H9 (cell line): ENCODE results near the gene GUCY1A1. TPM values are rescaled to one million over a fixed set of nuclear protein-coding genes. Genes with fewer than 3 reads are reported as not detected.
A peak's percentile ranks its signal among the peaks of the same experiment; 100 is the strongest.

Source experiments
- DNase-seq: peaks from one replicate; pipeline ENCODE4 v3.0.0-alpha.2; 2017
- H2AFZ ChIP-seq: one replicate; pipeline ENCODE4 v1.6.1; 2013; ENCODE audit warnings: mild to moderate bottlenecking, low read length, control low read depth, moderate library complexity
- H2AK5ac ChIP-seq: 2 replicates; pipeline ENCODE4 v1.6.1; 2013; ENCODE audit warnings: low read length, control low read depth, mixed read lengths; ENCODE audit not compliant: insufficient read length
- H2BK120ac ChIP-seq: one replicate; pipeline ENCODE4 v1.6.1; 2013; ENCODE audit warnings: low read depth, mild to moderate bottlenecking, low read length, control low read depth, inconsistent platforms; ENCODE audit not compliant: poor library complexity, severe bottlenecking
- H2BK12ac ChIP-seq: 2 replicates; pipeline ENCODE4 v1.6.1; 2013; ENCODE audit warnings: low read length, control low read depth, mixed read lengths, low read depth; ENCODE audit not compliant: insufficient read length
- H2BK15ac ChIP-seq: 2 replicates; pipeline ENCODE4 v1.6.1; 2013; ENCODE audit warnings: low read depth, low read length, control low read depth
- H2BK20ac ChIP-seq: one replicate; pipeline ENCODE4 v1.6.1; 2013; ENCODE audit warnings: low read depth, mild to moderate bottlenecking, low read length, control low read depth, inconsistent platforms; ENCODE audit not compliant: poor library complexity, severe bottlenecking
- H2BK5ac ChIP-seq: 2 replicates; pipeline ENCODE4 v1.6.1; 2013; ENCODE audit warnings: low read length, control low read depth, mixed read lengths; ENCODE audit not compliant: insufficient read length
- H3K14ac ChIP-seq: 2 replicates; pipeline ENCODE4 v1.6.1; 2013; ENCODE audit warnings: low read length, control low read depth; ENCODE audit not compliant: insufficient read depth
- H3K18ac ChIP-seq: 2 replicates; pipeline ENCODE4 v1.6.1; 2013; ENCODE audit warnings: low read depth, mild to moderate bottlenecking, mixed read lengths, low read length, control low read depth; ENCODE audit not compliant: insufficient read length
- H3K23ac ChIP-seq: 2 replicates; pipeline ENCODE4 v1.6.1; 2013; ENCODE audit warnings: low read length, control low read depth, mixed read lengths, low read depth; ENCODE audit not compliant: insufficient read length
- H3K23me2 ChIP-seq: 2 replicates; pipeline ENCODE4 v1.6.1; 2013; ENCODE audit warnings: low read depth, mild to moderate bottlenecking, mixed read lengths, low read length, control low read depth; ENCODE audit not compliant: insufficient read length, poor library complexity, severe bottlenecking
- H3K27ac ChIP-seq: 2 replicates; pipeline ENCODE4 v1.5.1; 2013; ENCODE audit warnings: low read length, control low read depth, mixed read lengths, low read depth; ENCODE audit not compliant: insufficient read length
- H3K27me3 ChIP-seq: 2 replicates; pipeline ENCODE4 v1.6.1; 2013; ENCODE audit warnings: low read length, control low read depth, inconsistent platforms; ENCODE audit not compliant: insufficient read depth
- H3K4ac ChIP-seq: 2 replicates; pipeline ENCODE4 v1.6.1; 2013; ENCODE audit warnings: low read depth, mild to moderate bottlenecking, control low read depth, inconsistent platforms, low read length, moderate library complexity
- H3K4me1 ChIP-seq: 2 replicates; pipeline ENCODE4 v1.6.1; 2013; ENCODE audit warnings: low read length, control low read depth, inconsistent platforms; ENCODE audit not compliant: insufficient read depth
- H3K4me2 ChIP-seq: 2 replicates; pipeline ENCODE4 v1.6.1; 2013; ENCODE audit warnings: low read length, control low read depth, mixed read lengths; ENCODE audit not compliant: insufficient read length, insufficient read depth
- H3K56ac ChIP-seq: 2 replicates; pipeline ENCODE4 v1.6.1; 2013; ENCODE audit warnings: low read depth, mild to moderate bottlenecking, mixed read lengths, low read length, control low read depth; ENCODE audit not compliant: insufficient read length
- H3K79me1 ChIP-seq: 2 replicates; pipeline ENCODE4 v1.6.1; 2013; ENCODE audit warnings: low read depth, mild to moderate bottlenecking, moderate library complexity, low read length, control low read depth, inconsistent platforms; ENCODE audit not compliant: insufficient read depth, poor library complexity, severe bottlenecking
- H3K79me2 ChIP-seq: 2 replicates; pipeline ENCODE4 v1.6.1; 2013; ENCODE audit warnings: low read length, control low read depth, inconsistent platforms; ENCODE audit not compliant: insufficient read depth
- H3K9ac ChIP-seq: 2 replicates; pipeline ENCODE4 v1.6.1; 2013; ENCODE audit warnings: low read length, control low read depth, mixed read lengths; ENCODE audit not compliant: insufficient read length; ENCODE audit errors: extremely low read depth
- H3K9me3 ChIP-seq: one replicate; pipeline ENCODE4 v1.6.1; 2013; ENCODE audit warnings: low read depth, low read length, inconsistent platforms; ENCODE audit not compliant: control insufficient read depth
- H3T11ph ChIP-seq: one replicate; pipeline ENCODE4 v1.6.1; 2013; ENCODE audit warnings: mild to moderate bottlenecking, low read length, control low read depth, inconsistent platforms
- H4K20me1 ChIP-seq: one replicate; pipeline ENCODE4 v1.6.1; 2013; ENCODE audit not compliant: control insufficient read depth, insufficient read length, insufficient read depth
- H4K5ac ChIP-seq: 2 replicates; pipeline ENCODE4 v1.6.1; 2013; ENCODE audit warnings: low read depth, mild to moderate bottlenecking, mixed read lengths, low read length, control low read depth; ENCODE audit not compliant: insufficient read length
- H4K8ac ChIP-seq: replicated peaks from 2 replicates; pipeline ENCODE4 v1.6.1; 2013; ENCODE audit warnings: low read length, control low read depth, mixed read lengths, low read depth; ENCODE audit not compliant: insufficient read length
- H4K91ac ChIP-seq: 2 replicates; pipeline ENCODE4 v1.6.1; 2013; ENCODE audit warnings: low read depth, mild to moderate bottlenecking, moderate library complexity, mixed read lengths, low read length, control low read depth; ENCODE audit not compliant: insufficient read length
- H3K27ac Mint-ChIP-seq, 3 experiments: 2 replicates in 2 of 3; 3 replicates in 1 of 3; pipeline ENCODE4 v1.8.0; 2020 to 2021; ENCODE audit warnings: mixed read lengths in 3 of 3, mild to moderate bottlenecking in 1 of 3, moderate library complexity in 1 of 3
- H3K27me3 Mint-ChIP-seq: 2 replicates; pipeline ENCODE4 v1.8.0; 2021; ENCODE audit warnings: low read depth, mild to moderate bottlenecking, moderate library complexity, mixed read lengths
- H3K36me3 Mint-ChIP-seq, 3 experiments: 2 replicates in 2 of 3; 3 replicates in 1 of 3; pipeline ENCODE4 v1.8.0; 2020 to 2021; ENCODE audit warnings: low read depth in 3 of 3, mixed read lengths in 3 of 3; ENCODE audit not compliant: insufficient read depth in 1 of 3
- H3K4me1 Mint-ChIP-seq, 2 experiments: 2 replicates each; pipeline ENCODE4 v1.8.0; 2020; ENCODE audit warnings: mixed read lengths in 2 of 2
- H3K4me3 Mint-ChIP-seq, 2 experiments: 2 replicates in 1 of 2; 3 replicates in 1 of 2; pipeline ENCODE4 v1.8.0; 2020 to 2021; ENCODE audit warnings: mild to moderate bottlenecking in 2 of 2, mixed read lengths in 2 of 2, moderate library complexity in 1 of 2
- H3K9me3 Mint-ChIP-seq, 2 experiments: 2 replicates in 1 of 2; 3 replicates in 1 of 2; pipeline ENCODE4 v1.8.0; 2020; ENCODE audit warnings: mild to moderate bottlenecking in 2 of 2, mixed read lengths in 2 of 2, moderate library complexity in 1 of 2
- WGBS: extraction: QIAGEN DNeasy Blood & Tissue Kit; methylation state at CpG from one replicate; pipeline ENCODE4 v1.1.7; 2013; ENCODE audit warnings: missing lambda C conversion rate, low lambda C conversion rate, mixed read lengths; ENCODE audit not compliant: insufficient read length; ENCODE audit errors: extremely low coverage; 5-methylcytosine and 5-hydroxymethylcytosine counted together
- total RNA-seq: library from RNA; stranded (reverse); gene quantifications from 2 replicates; pipeline ENCODE4 v1.2.1, GENCODE V29; 2021
- TF ChIP-seq, protein P1 (sequence below): fragments of 200-600 bp; sonication (generic); conservative IDR thresholded peaks from 3 replicates; pipeline ENCODE4 v1.8.0; 2021; ENCODE audit warnings: antibody characterized with exemption, mild to moderate bottlenecking

Gene GUCY1A1
- total RNA-seq, 1 experiment from 2014 or later, result not detected

DNA sequence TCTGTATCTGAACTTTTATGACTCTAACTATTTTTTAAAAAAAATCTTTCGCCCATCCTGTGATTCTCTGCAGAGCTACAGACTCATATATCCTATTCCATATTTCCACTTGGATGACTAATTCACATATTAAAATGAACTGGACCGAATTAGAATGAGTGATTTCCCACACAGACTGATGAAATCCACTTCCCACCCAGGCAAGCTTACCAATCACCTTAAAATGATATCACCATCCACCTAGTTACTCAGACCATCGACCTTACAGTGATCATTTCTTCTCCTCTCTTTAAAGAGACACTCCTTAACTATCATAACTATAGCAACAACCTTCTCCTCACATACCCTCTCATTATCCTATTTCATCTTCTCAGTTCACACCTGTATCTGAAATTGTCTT is 58.1 kb downstream of the GUCY1A1 start:
- Histone ChIP-seq H3K23ac (no peak overlapping the region), H3K79me2 (no peaks in the 10 kb centered on the region), H4K20me1 (no peaks in the 10 kb centered on the region), H4K5ac (no peak overlapping the region), H3T11ph (no peak overlapping the region), H2BK12ac (no peak overlapping the region), H2AK5ac (no peak overlapping the region), H4K91ac (no peak overlapping the region), H3K4me1 (no peaks in the 10 kb centered on the region; the same call in 1 of the 2 replicates), H3K56ac (no peak overlapping the region), H2BK120ac (no peak overlapping the region), H3K9me3 (no peaks in the 10 kb centered on the region), H3K79me1 (no peaks in the 10 kb centered on the region), H2BK15ac (no peak overlapping the region), H2BK5ac (no peak overlapping the region), H3K27me3 (no peaks in the 10 kb centered on the region), H2AFZ (no peak overlapping the region), H3K14ac (no peak overlapping the region), H4K8ac (no peak overlapping the region), H3K4ac (no peak overlapping the region), H3K4me2 (no peak overlapping the region), H2BK20ac (no peak overlapping the region), H3K27ac (no peak overlapping the region), H3K9ac (no peak overlapping the region), H3K18ac (no peak overlapping the region), H3K23me2 (no peaks in the 10 kb centered on the region)
- H3K27me3 Mint-ChIP-seq, result peaks cover 3% of the 10 kb centered on the region
- no peak for DNase-seq
- H3K27ac Mint-ChIP-seq, result peak overlapping the region in 1 of 3 experiments; percentile 47; a peak in 2 of 7 replicates
- no peaks in the 10 kb centered on the region for H3K36me3 Mint-ChIP-seq
- WGBS, result no CpG with 5 or more reads among the region's 3 CpGs
- H3K4me1 Mint-ChIP-seq, result peaks cover 4 to 13% of the 10 kb centered on the region in 2 experiments
- TF ChIP-seq, protein P1, sequence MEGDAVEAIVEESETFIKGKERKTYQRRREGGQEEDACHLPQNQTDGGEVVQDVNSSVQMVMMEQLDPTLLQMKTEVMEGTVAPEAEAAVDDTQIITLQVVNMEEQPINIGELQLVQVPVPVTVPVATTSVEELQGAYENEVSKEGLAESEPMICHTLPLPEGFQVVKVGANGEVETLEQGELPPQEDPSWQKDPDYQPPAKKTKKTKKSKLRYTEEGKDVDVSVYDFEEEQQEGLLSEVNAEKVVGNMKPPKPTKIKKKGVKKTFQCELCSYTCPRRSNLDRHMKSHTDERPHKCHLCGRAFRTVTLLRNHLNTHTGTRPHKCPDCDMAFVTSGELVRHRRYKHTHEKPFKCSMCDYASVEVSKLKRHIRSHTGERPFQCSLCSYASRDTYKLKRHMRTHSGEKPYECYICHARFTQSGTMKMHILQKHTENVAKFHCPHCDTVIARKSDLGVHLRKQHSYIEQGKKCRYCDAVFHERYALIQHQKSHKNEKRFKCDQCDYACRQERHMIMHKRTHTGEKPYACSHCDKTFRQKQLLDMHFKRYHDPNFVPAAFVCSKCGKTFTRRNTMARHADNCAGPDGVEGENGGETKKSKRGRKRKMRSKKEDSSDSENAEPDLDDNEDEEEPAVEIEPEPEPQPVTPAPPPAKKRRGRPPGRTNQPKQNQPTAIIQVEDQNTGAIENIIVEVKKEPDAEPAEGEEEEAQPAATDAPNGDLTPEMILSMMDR, result no peak
- no peak overlapping the region for H3K4me3 Mint-ChIP-seq
- H3K9me3 Mint-ChIP-seq, result no peaks in the 10 kb centered on the region
